ENCODE results near the gene ELL2. TPM values are rescaled to one million over a fixed set of nuclear protein-coding genes. Genes with fewer than 3 reads are reported as not detected.

Gene ELL2
- polyA plus RNA-seq, 1 donor from 2014 or later, result 1.4 TPM

GRCh38 chr5:96008487-96008886 is 46.8 kb upstream of the ELL2 start:
- Histone ChIP-seq H3K9me2 (ENCODE audit: insufficient read depth, low read length) (no peaks in the 10 kb centered on the region), H3K9me3 (ENCODE audit: low read length) (no peaks in the 10 kb centered on the region), H3K79me2 (replicated peaks; ENCODE audit: insufficient read depth, low read length) (no peaks in the 10 kb centered on the region), H2AFZ (ENCODE audit: low read depth, low read length) (no peak overlapping the region), H3K27ac (ENCODE audit: low read length) (no peak overlapping the region), H3K4me2 (ENCODE audit: low read length) (no peak overlapping the region), H3K4me3 (ENCODE audit: low read length) (no peak overlapping the region), H3K27me3 (ENCODE audit: insufficient read depth, low read depth, low read length) (no peaks in the 10 kb centered on the region), H3K36me3 (ENCODE audit: insufficient read depth, low read length) (no peaks in the 10 kb centered on the region), H3K9ac (ENCODE audit: low read length) (no peak overlapping the region), H4K20me1 (ENCODE audit: insufficient read depth) (no peaks in the 10 kb centered on the region), H3F3A (ENCODE audit: insufficient read depth, low read length, poor library complexity, severe bottlenecking) (no peaks in the 10 kb centered on the region)
- TF ChIP-seq TAF1 (IDR thresholded peaks at IDR 0.05; ENCODE audit: low read depth), result no peak
- TF ChIP-seq EZH2 (IDR thresholded peaks at IDR 0.05; ENCODE audit: borderline replicate concordance, insufficient read depth, low read length, poor library complexity, severe bottlenecking), result no peak

- Histone ChIP-seq H3F3A (ENCODE audit: insufficient read depth, low read length, poor library complexity, severe bottlenecking) (no peaks in the 10 kb centered on the region), H3K79me2 (replicated peaks; ENCODE audit: insufficient read depth, low read length) (no peaks in the 10 kb centered on the region), H3K9me2 (ENCODE audit: insufficient read depth, low read length) (no peaks in the 10 kb centered on the region), H3K9ac (ENCODE audit: low read length) (no peak overlapping the region), H3K27ac (ENCODE audit: low read length) (no peak overlapping the region), H3K4me3 (ENCODE audit: low read length) (no peak overlapping the region), H4K20me1 (ENCODE audit: insufficient read depth) (no peaks in the 10 kb centered on the region), H3K27me3 (ENCODE audit: insufficient read depth, low read depth, low read length) (no peaks in the 10 kb centered on the region), H3K9me3 (ENCODE audit: low read length) (no peaks in the 10 kb centered on the region), H3K4me2 (ENCODE audit: low read length) (no peak overlapping the region), H2AFZ (ENCODE audit: low read depth, low read length) (no peak overlapping the region), H3K36me3 (ENCODE audit: insufficient read depth, low read length) (no peaks in the 10 kb centered on the region)
- TF ChIP-seq TAF1 (IDR thresholded peaks at IDR 0.05; ENCODE audit: low read depth) (no peak), EP300 (conservative IDR thresholded peaks at IDR 0.05; ENCODE audit: poor library complexity, severe bottlenecking) (no peak), EZH2 (IDR thresholded peaks at IDR 0.05; ENCODE audit: borderline replicate concordance, insufficient read depth, low read length, poor library complexity, severe bottlenecking) (no peak), SMC3 (conservative IDR thresholded peaks at IDR 0.05; ENCODE audit: poor library complexity) (no peak), RAD21 (conservative IDR thresholded peaks at IDR 0.05) (no peak), MXI1 (conservative IDR thresholded peaks at IDR 0.05; ENCODE audit: poor library complexity, severe bottlenecking) (no peak), POLR2AphosphoS5 (IDR thresholded peaks at IDR 0.05) (no peak)
- TF ChIP-seq, protein P1, sequence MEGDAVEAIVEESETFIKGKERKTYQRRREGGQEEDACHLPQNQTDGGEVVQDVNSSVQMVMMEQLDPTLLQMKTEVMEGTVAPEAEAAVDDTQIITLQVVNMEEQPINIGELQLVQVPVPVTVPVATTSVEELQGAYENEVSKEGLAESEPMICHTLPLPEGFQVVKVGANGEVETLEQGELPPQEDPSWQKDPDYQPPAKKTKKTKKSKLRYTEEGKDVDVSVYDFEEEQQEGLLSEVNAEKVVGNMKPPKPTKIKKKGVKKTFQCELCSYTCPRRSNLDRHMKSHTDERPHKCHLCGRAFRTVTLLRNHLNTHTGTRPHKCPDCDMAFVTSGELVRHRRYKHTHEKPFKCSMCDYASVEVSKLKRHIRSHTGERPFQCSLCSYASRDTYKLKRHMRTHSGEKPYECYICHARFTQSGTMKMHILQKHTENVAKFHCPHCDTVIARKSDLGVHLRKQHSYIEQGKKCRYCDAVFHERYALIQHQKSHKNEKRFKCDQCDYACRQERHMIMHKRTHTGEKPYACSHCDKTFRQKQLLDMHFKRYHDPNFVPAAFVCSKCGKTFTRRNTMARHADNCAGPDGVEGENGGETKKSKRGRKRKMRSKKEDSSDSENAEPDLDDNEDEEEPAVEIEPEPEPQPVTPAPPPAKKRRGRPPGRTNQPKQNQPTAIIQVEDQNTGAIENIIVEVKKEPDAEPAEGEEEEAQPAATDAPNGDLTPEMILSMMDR (IDR thresholded peaks at IDR 0.05; ENCODE audit: poor library complexity, severe bottlenecking), result no peak
- TF ChIP-seq, protein P2, sequence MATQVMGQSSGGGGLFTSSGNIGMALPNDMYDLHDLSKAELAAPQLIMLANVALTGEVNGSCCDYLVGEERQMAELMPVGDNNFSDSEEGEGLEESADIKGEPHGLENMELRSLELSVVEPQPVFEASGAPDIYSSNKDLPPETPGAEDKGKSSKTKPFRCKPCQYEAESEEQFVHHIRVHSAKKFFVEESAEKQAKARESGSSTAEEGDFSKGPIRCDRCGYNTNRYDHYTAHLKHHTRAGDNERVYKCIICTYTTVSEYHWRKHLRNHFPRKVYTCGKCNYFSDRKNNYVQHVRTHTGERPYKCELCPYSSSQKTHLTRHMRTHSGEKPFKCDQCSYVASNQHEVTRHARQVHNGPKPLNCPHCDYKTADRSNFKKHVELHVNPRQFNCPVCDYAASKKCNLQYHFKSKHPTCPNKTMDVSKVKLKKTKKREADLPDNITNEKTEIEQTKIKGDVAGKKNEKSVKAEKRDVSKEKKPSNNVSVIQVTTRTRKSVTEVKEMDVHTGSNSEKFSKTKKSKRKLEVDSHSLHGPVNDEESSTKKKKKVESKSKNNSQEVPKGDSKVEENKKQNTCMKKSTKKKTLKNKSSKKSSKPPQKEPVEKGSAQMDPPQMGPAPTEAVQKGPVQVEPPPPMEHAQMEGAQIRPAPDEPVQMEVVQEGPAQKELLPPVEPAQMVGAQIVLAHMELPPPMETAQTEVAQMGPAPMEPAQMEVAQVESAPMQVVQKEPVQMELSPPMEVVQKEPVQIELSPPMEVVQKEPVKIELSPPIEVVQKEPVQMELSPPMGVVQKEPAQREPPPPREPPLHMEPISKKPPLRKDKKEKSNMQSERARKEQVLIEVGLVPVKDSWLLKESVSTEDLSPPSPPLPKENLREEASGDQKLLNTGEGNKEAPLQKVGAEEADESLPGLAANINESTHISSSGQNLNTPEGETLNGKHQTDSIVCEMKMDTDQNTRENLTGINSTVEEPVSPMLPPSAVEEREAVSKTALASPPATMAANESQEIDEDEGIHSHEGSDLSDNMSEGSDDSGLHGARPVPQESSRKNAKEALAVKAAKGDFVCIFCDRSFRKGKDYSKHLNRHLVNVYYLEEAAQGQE (IDR thresholded peaks at IDR 0.05; ENCODE audit: borderline replicate concordance), result no peak
These were observed 45.4 kb upstream of the ELL2 start for GRCh38 chr5:96007051-96007450.

GRCh38 chr5:96006291-96006690 is 44.6 kb upstream of the ELL2 start:
- H3K36me3 ChIP-seq (ENCODE audit: insufficient read depth, low read length), result no peaks in the 10 kb centered on the region
- H3K9ac ChIP-seq (ENCODE audit: low read length), result no peak overlapping the region
- no peaks in the 10 kb centered on the region for H3K9me2 ChIP-seq (ENCODE audit: insufficient read depth, low read length)
- H3K4me2 ChIP-seq (ENCODE audit: low read length), result no peak overlapping the region
- H3K79me2 ChIP-seq (replicated peaks; ENCODE audit: insufficient read depth, low read length), result no peaks in the 10 kb centered on the region
- H2AFZ ChIP-seq (ENCODE audit: low read depth, low read length), result no peak overlapping the region
- no peaks in the 10 kb centered on the region for H3K9me3 ChIP-seq (ENCODE audit: low read length)
- no peak overlapping the region for H3K27ac ChIP-seq (ENCODE audit: low read length)
- H4K20me1 ChIP-seq (ENCODE audit: insufficient read depth), result no peaks in the 10 kb centered on the region
- H3K4me3 ChIP-seq (ENCODE audit: low read length), result no peak overlapping the region
- TF ChIP-seq MXI1 (conservative IDR thresholded peaks at IDR 0.05; ENCODE audit: poor library complexity, severe bottlenecking) (no peak), POLR2AphosphoS5 (IDR thresholded peaks at IDR 0.05) (no peak), RAD21 (conservative IDR thresholded peaks at IDR 0.05) (no peak), TAF1 (IDR thresholded peaks at IDR 0.05; ENCODE audit: low read depth) (no peak), SMC3 (conservative IDR thresholded peaks at IDR 0.05; ENCODE audit: poor library complexity) (no peak), EP300 (conservative IDR thresholded peaks at IDR 0.05; ENCODE audit: poor library complexity, severe bottlenecking) (no peak)
- TF ChIP-seq, protein P2 (IDR thresholded peaks at IDR 0.05; ENCODE audit: borderline replicate concordance), result no peak
- TF ChIP-seq, protein P1 (IDR thresholded peaks at IDR 0.05; ENCODE audit: poor library complexity, severe bottlenecking), result no peak
- H3K27me3 ChIP-seq (ENCODE audit: insufficient read depth, low read depth, low read length), result no peaks in the 10 kb centered on the region
- no peaks in the 10 kb centered on the region for H3F3A ChIP-seq (ENCODE audit: insufficient read depth, low read length, poor library complexity, severe bottlenecking)

All from neural cell (in vitro differentiated cells).